NCI-H1092 treated with DMSO at 0.1 percent for 48 hours (cell line): ENCODE measurements around the gene TFF3.

Experiments used
- DNase-seq: peaks from one replicate; lab custom pipeline; 2025; lab: John Stamatoyannopoulos, UW

TFF3 gene

DNA sequence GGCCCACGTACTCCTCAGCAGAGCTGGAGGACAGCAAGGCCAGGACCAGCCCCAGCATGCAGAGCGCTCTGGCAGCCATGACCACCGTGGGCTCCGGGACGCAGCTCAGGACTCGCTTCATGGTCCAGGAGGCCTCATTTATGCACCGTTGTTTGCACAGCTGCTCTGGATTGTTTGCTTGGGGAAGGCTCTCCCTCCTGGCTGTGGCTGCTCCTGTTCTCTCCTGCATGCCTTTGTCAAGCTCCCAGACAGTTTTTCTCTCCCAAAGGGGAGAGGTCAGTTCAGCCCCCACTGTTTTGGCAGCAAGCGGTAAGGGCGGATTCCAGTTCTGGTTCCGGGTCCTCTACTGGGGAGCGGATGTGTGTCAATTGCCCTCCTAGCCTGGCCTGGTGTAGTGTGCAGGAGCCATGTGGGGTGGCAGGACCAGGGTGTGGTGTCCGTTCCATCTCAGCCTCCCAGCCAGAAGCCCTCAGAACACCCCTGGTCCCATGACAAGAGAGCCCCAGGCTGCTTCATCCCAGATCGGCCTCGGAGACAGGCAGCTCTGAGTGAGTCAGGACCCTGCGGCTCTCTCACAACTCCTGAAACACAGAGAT lies at the start of gene TFF3:
TSS of gene TFF3 (minus strand) at position 114 of the 596 bp plus-strand sequence. CDS start at position 79, 35 bp downstream.
- peak; percentile 99 for DNase-seq

DNA sequence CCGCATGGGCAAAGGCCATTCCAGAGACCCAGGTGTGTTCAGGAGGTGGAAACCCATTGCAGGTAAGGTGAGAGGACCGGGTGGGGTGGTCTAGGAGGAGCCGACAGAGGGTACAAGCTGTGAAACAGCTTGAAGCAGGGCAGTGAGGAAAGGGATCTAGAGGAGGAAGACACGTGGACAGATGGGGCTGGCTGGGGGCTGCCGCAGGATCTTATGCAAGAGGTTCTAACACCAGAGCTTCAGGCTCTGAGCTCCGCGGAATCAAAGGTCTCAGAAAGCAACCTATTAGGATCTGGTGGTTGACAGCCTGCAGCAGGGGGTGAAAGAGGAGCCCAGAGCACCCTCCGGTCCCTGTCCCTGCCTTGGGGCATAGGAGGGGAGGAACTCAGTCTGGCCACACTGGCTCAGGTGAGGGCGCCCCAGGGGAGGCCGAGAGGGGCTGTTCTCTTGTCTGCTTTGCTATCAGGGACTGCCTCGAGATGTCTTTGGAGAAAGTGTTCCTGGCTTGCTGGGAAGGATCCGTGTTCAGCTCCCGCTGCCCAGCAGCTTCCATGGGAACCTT lies 49.2 kb upstream of the TFF3 start:
- DNase-seq = no peak

GRCh38 chr21:42363312-42363711 lies 48.1 kb upstream of the TFF3 start:
- no peak for DNase-seq

GRCh38 chr21:42362700-42363099 lies 47.5 kb upstream of the TFF3 start:
- no peak for DNase-seq

GRCh38 chr21:42362198-42362597 lies 47.0 kb upstream of the TFF3 start:
- no peak for DNase-seq

GRCh38 chr21:42361286-42361685 lies 46.1 kb upstream of the TFF3 start:
- peak; percentile 8 for DNase-seq

- DNase-seq = no peak
These were observed 45.1 kb upstream of the TFF3 start for GRCh38 chr21:42360317-42360716.

DNA sequence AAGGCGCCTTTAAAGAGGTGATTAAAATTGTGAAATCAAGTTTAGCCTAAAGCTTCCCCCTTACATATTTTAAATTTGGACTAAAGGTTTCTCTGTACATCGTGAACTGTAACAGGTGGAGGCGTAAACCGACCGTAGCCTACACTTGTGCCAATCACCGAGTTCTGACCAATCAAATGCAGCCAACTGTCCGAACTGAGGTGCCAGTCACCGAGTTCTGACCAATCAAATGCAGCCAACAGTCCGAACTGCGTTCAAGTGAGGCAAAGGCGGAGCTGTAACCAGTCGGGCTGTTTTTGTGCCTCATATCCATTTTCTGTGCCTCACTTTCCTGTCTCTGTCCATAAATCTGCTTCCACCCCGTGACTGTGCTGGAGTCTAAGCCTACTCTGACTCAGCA lies 43.7 kb upstream of the TFF3 start:
- no peak for DNase-seq

DNA sequence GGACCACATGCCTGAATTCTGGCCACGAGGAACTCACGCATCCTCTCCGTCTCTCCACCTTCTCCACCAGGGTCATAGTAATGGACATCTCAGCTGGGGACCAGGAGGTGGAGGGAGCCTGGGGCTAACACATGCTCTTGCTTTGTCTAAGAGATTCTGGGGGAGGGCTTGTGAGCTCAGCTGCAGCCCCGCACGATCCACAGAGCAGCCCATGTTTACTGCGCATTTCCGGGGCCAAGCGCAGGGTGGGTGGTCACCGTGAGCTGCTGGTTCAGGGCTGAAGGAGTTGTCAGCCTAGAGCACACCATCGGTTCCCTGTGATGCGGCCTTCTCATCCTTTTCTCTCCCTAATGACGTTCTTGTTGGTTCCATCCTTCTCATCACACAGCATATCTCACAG lies 43.1 kb upstream of the TFF3 start:
- DNase-seq = no peak

DNA sequence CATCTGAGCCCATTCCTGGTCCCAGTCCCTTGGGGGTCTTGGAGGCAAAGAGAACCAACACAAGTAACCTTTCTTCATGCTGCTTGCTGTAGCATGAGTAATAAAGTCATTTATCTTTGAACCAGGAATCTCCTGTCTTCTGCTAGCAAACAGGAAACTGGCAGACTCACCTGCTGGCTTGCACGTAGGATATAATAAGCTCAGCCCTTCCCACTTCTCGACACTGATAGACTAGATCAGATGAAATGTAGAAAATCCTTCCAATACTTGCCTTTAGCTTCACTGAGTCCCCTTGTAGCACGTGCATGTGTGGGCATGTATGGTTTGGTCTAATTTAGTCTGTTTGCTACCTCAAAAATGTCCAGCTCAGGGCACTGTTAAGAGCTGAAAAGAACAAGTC lies 42.1 kb upstream of the TFF3 start:
- no peak for DNase-seq

DNA sequence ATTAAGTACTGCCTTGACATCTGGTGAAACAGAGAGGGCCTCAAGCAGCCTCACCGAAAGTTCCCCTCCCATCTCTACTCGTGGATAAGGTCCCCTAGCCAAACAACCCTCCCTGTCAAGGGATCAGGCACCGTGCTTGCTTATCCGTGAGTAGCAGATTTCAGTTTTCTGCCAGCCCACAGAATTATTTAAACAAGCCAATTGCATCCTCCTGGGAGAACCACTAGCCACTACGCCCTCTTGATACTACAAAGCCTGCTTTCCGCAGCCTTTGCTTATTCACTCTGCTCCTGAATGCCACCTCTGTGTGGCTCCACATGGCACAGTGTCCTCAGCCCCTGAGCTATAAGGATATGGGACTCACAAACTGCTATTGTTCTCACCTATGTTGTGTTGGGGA lies 41.4 kb upstream of the TFF3 start:
- no peak for DNase-seq

- DNase-seq = no peak
These were observed 40.8 kb upstream of the TFF3 start for GRCh38 chr21:42356046-42356445.

DNA sequence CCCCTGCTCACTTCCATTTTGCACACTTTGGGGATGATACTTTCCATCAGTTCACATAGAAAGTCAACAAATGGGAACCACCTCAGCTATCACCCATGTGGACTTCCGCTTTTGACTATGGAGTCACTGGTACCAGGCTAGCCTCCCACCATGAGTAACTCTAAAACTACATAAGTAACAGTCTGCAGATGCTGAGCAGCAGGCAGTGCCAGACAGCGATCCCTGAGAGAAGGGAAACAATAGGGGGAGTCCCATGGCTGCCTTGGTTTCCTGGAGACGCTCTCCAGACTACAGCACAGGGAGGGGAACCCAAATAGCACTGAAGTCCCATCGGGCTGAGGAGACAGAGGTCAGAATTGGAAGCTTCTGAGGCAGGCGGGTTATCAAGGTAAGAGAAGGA lies 38.4 kb upstream of the TFF3 start:
- DNase-seq = no peak

DNA sequence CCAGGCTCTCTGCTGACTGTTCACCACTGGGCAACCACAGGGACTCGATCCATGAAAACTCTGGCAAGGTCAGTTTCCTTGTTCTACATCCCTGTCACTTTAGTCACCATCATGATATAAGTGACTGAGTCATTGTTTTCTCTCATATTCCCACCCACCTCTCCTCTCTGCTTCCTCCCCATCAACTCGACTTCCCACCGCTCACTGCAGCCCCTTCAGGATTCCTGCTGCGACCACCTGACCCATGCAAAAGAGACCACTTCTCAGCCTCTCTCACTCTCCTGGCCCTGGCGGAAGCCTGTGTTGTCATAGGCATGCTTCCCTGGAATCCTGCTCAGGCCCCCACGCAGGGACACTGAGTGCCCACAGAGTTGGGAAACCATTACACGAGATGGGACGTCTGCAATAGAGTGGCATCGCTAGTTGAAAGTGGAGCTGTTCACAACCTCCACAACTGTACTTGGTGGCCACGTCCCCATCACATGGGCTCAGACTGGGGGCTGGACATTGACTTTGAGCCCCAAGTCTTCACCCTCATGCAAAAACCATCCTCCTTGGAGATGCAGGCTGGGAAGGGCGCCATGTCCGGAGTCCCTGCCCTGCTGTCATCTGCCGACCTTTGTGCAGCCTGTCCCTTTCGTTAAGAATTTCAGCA lies 37.4 kb upstream of the TFF3 start:
- DNase-seq = no peak

- DNase-seq = no peak
These were observed 36.6 kb upstream of the TFF3 start for GRCh38 chr21:42351626-42352440.

DNA sequence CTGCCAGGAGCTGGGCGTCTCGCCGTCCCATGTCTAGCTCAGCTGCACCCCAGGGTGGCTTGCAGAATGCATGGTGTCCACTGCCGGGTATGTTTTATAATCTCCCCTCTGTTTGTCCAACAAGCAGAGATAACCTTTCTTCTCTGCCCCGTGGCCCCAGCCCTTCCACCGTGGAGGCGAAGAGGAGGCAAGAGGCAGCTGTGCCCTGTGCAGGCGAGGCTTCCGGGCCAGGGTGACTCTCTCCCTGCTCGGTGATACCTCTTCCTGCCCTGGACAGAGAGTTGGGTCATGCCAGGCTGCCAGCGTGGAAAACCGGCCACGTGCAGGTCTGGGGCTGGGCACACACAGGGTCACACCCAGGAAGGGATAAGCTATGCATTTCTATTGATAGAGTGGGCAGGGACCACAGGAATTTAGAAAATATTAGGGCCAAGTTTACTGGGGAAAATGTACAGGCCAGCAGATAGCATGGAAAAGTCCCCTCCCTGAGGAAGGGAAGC lies 35.8 kb upstream of the TFF3 start, which contains the start of gene TFF2:
TSS of gene TFF2 (minus strand) at position 68 of the 500 bp plus-strand sequence. CDS start at position 31, 37 bp downstream.
- no peak for DNase-seq

- DNase-seq = no peak
These were observed 35.2 kb upstream of the TFF3 start for GRCh38 chr21:42350318-42350910.

GRCh38 chr21:42349420-42350317 lies 34.5 kb upstream of the TFF3 start:
- DNase-seq = no peak

DNA sequence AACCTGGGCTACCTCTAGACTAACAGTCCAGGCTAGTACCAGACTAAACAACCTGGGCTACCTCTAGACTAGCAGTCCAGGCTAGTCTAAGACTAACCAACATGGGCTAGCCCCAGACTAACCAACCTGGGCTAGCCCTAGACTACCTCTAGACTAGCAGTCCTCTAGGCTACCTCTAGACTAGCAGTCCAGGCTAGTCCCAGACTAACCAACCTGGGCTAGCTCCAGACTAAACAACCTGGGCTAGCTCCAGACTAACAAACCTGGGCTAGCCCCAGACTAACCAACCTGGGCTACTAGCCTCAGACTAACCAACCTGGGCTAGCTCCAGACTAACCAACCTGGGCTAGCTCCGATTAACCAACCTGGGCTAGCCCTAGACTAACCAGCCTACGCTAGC lies 33.6 kb upstream of the TFF3 start:
- DNase-seq = no peak

DNA sequence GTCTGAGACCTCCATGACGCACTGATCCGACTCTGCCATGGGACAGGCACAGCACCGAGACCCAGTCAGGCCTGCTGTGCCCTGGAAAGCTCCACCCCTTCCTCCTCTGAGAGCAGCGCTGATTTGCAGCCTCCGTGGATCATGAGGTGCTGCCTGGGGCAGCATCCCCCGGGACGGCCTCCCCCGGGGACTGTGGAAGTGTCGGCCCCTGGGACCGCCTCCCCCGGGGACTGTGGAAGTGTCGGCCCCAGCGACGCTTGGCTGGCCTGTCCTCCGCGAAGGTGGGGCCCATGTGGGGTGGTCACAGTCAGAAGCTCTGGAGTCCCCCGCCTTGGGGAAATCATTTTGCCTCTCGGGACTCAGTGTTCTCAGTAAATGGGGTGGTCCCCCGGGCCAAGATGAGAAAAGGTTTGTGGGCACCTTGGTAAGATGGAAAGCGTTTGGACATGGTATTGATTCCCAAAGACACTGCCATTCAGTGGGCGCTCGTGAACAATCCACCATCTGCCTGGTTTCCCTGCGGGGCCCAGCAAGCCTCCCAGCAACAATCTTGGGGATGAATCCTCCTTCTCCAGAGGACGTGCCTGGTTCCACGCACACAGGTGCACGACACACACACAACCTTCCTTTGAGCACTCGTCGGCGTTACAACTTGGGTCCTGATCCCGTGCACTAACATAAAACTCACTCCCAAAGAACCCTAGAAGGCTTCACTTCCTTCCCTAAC lies 32.6 kb upstream of the TFF3 start:
- DNase-seq = no peak
